Left lung (tissue), 10 donors: ENCODE measurements around the gene LSM11. TPM values are rescaled to one million over a fixed set of nuclear protein-coding genes. Genes with fewer than 3 reads are reported as not detected.

Source experiments
- ATAC-seq: fragments of 200-7000 bp; cut with Tn5 transposase; one replicate; pipeline ENCODE4 v1.9.1; 2020; ENCODE audit warnings: moderate library complexity
- DNase-seq, 4 donors: peaks; one replicate each; pipeline ENCODE4 v3.0.0-alpha.2; 2013 to 2020
- H3K27ac ChIP-seq, 2 donors: fragments of 200-600 bp; sonication (generic) in 1 of 2; one replicate each; pipeline versions ENCODE4 v1.5.0 to v1.8.0; 2020 to 2021
- H3K27me3 ChIP-seq, 2 donors: fragments of 200-600 bp; sonication (generic) in 1 of 2; one replicate each; pipeline versions ENCODE4 v1.5.0 to v1.8.0; 2020 to 2021
- H3K36me3 ChIP-seq, 2 donors: fragments of 200-600 bp; sonication (generic) in 1 of 2; one replicate each; pipeline versions ENCODE4 v1.5.0 to v1.8.0; 2020 to 2021
- H3K4me1 ChIP-seq, 2 donors: fragments of 200-600 bp; one replicate each; pipeline ENCODE4 v1.8.0; 2021
- H3K4me3 ChIP-seq, 2 donors: fragments of 200-600 bp; sonication (generic) in 1 of 2; one replicate each; pipeline versions ENCODE4 v1.5.0 to v1.8.0; 2020 to 2021; ENCODE audit warnings: mild to moderate bottlenecking in 1 of 2
- H3K9me3 ChIP-seq, 2 donors: fragments of 200-600 bp; sonication (generic) in 1 of 2; one replicate each; pipeline versions ENCODE4 v1.5.0 to v1.8.0; 2020 to 2021
- CTCF ChIP-seq, 2 donors: fragments of 200-600 bp; sonication (generic) in 1 of 2; IDR thresholded peaks; one replicate each; pipeline versions ENCODE4 v1.5.0 to v1.8.0; 2021; ENCODE audit warnings: antibody characterized with exemption in 2 of 2
- intact Hi-C, 2 donors: fragments of 100-400 bp; cut with DNase I; formaldehyde crosslinking; loops; one replicate each; pipeline versions ENCODE4 v1.11.2 to v1.14.2; 2022
- polyA plus RNA-seq, 6 donors: library from polyadenylated mRNA; unstranded; fragments of 120-200 nt; gene quantifications; one replicate each; pipeline ENCODE4 v1.2.1, GENCODE V29; 2013; ENCODE audit not compliant: insufficient read length in 6 of 6
- total RNA-seq, 2 donors: library from RNA; stranded (reverse); fragmentation: NEBNext Ultra II Directional; extraction: Animal tissue kit (Norgen Biotek cat#: 25700); gene quantifications; one replicate each; pipeline ENCODE4 v1.2.1, GENCODE V29; 2021
- donor health status: DM: no; HTN: yes; CAD: no.
- donor health status: DM: no; HTN: no; CAD: no.

Gene LSM11
- total and polyA plus RNA-seq, 8 donors, result 3.0 to 8.1 (median 7.3) TPM

- DNase-seq (no peak), ATAC-seq (no peak)
- intact Hi-C loops, result no loop called here
- Histone ChIP-seq H3K27me3 (no peaks in the 10 kb centered on the region), H3K36me3 (peaks cover 0 to 79% of the 10 kb centered on the region in 2 donors), H3K27ac (no peak overlapping the region), H3K4me1 (no peaks in the 10 kb centered on the region), H3K9me3 (no peaks in the 10 kb centered on the region), H3K4me3 (no peak overlapping the region)
- no peak for TF ChIP-seq CTCF (IDR thresholded peaks at IDR 0.05)
Observed at GRCh38 chr5:157793301-157793700, 49.8 kb downstream of the LSM11 start.

- Histone ChIP-seq H3K4me1 (no peaks in the 10 kb centered on the region), H3K27ac (no peak overlapping the region), H3K9me3 (no peaks in the 10 kb centered on the region), H3K4me3 (no peak overlapping the region), H3K27me3 (no peaks in the 10 kb centered on the region), H3K36me3 (peaks cover 0 to 57% of the 10 kb centered on the region in 2 donors)
- DNase-seq (no peak), ATAC-seq (peak; percentile 80)
- TF ChIP-seq CTCF (IDR thresholded peaks at IDR 0.05), result no peak
- intact Hi-C loops, result no loop called here
Observed at GRCh38 chr5:157799578-157799977, 56.1 kb downstream of the LSM11 start.

- Histone ChIP-seq H3K4me1 (no peaks in the 10 kb centered on the region), H3K27me3 (no peaks in the 10 kb centered on the region), H3K27ac (no peak overlapping the region), H3K36me3 (peaks cover 0 to 60% of the 10 kb centered on the region in 2 donors), H3K9me3 (no peaks in the 10 kb centered on the region), H3K4me3 (no peak overlapping the region)
- intact Hi-C loops, result no loop called here
- DNase-seq (no peak), ATAC-seq (no peak)
- TF ChIP-seq CTCF (IDR thresholded peaks at IDR 0.05), result no peak
Observed at GRCh38 chr5:157800137-157800536, 56.6 kb downstream of the LSM11 start.

- Histone ChIP-seq H3K36me3 (peaks cover 0 to 59% of the 10 kb centered on the region in 2 donors), H3K4me1 (no peaks in the 10 kb centered on the region), H3K27me3 (no peaks in the 10 kb centered on the region), H3K9me3 (no peaks in the 10 kb centered on the region), H3K27ac (no peak overlapping the region), H3K4me3 (no peak overlapping the region)
- intact Hi-C loops, result no loop called here
- no peak for TF ChIP-seq CTCF (IDR thresholded peaks at IDR 0.05)
- peak in 1 of 4 donors; percentile 20 for DNase-seq
- no peak for ATAC-seq
Observed at GRCh38 chr5:157802736-157803135, 59.2 kb downstream of the LSM11 start.

GRCh38 chr5:157808043-157808442, 64.5 kb downstream of the LSM11 start:
- H3K4me1 ChIP-seq, result no peaks in the 10 kb centered on the region
- H3K27ac ChIP-seq, result no peak overlapping the region
- intact Hi-C loops, result no loop called here
- H3K27me3 ChIP-seq, result no peaks in the 10 kb centered on the region
- DNase-seq, result no peak
- H3K4me3 ChIP-seq, result no peak overlapping the region
- H3K36me3 ChIP-seq, result peaks cover 0 to 82% of the 10 kb centered on the region in 2 donors
- no peak for ATAC-seq
- no peak for TF ChIP-seq CTCF (IDR thresholded peaks at IDR 0.05)
- no peaks in the 10 kb centered on the region for H3K9me3 ChIP-seq

Other genes starting within 250 kb of the LSM11 start
- gene ADAM19, start 167.9 kb upstream of the LSM11 start, total RNA-seq, result 10 to 100 TPM; 17.1 to 20.8 TPM
- 10 to 100 TPM; 14.9 to 21.5 (median 19.2) TPM for gene ADAM19, start 167.9 kb upstream of the LSM11 start, polyA plus RNA-seq
- under 1 TPM in 1 of 2 donors, not detected in 1; 0.15 TPM for gene SOX30, start 91.3 kb upstream of the LSM11 start, total RNA-seq
- gene SOX30, start 91.3 kb upstream of the LSM11 start, polyA plus RNA-seq, result under 1 TPM; 0.14 to 0.35 (median 0.27) TPM
- gene C5orf52, start 72.2 kb upstream of the LSM11 start, total RNA-seq, result not detected
- gene C5orf52, start 72.2 kb upstream of the LSM11 start, polyA plus RNA-seq, result not detected
- 1 to 10 TPM; 8.8 to 9.4 TPM for gene THG1L, start 12.3 kb upstream of the LSM11 start, total RNA-seq
- 10 to 100 TPM; 26.4 to 30.8 (median 28.8) TPM for gene THG1L, start 12.3 kb upstream of the LSM11 start, polyA plus RNA-seq
- gene CLINT1, start 115.4 kb downstream of the LSM11 start, total RNA-seq, result 10 to 100 TPM; 68.0 to 76.8 TPM
- 100 to 1,000 TPM; 102 to 118 (median 109) TPM for gene CLINT1, start 115.4 kb downstream of the LSM11 start, polyA plus RNA-seq